Measurements from ENCODE around the gene GNB1L.

- TF ChIP-seq CTCF (IDR thresholded peaks at IDR 0.05; ENCODE audit: low read length) (no peak), EZH2 (optimal IDR thresholded peaks at IDR 0.05; ENCODE audit: low read depth, low read length) (no peak)
Observed at GRCh38 chr22:19876314-19876940, 21.8 kb upstream of the GNB1L start.
